ENCODE data around the gene ATR. TPM values are rescaled to one million over a fixed set of nuclear protein-coding genes. Genes with fewer than 3 reads are reported as not detected.

Gene ATR
- total and polyA plus RNA-seq, 9 of the 15 experiments (the other 6 are each of a cell fraction or from before 2014, with no cell fraction given) = 18.0 to 37.8 (median 23.2) TPM

DNA sequence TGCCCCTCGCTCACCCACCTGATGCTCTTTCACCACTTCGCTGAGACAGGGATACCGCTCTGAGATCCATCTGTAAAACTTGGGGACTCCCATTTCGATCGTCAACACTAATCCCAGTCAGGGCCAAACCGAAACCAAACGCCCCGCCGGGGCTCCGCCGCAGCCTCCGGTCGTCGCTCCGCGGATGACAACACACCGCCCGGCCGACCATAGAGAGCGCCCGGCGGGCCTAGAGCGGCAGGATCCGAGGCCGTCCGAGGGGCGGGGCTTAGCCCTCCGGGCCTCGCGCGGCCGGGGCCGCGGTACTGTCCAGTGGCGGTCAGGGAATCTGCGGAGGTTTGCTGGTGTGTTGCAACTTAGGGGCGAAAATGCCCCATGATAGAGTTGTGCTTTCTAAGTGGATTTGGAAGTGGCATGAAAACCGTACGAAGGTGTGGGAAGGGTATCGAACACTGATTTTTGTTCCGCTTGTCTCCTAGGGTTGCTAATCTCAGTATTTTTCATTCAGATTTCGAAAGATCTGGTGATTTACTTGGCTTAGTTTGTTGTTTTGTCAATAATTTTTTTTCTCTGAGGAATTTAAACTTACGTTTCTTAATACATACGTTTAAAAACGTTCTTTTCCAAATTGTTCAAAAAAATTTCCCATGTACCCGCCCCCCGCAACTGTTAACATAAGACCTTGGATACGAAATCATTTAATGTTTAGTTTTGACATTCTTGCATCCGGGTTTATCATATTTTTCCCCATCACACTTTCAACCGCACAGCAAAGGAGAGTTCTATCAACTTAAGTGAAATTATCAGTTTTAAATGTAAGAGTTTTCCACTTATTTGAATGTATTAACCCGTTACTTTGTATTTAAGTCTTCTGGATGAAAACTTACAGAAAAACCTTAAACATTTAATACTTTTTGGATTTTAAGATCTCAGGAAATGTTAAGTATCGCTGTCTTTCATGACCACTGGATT lies 130.4 kb downstream of the ATR start, which contains the start of gene XRN1 (continued):
- TF ChIP-seq KLF16 (IDR thresholded peaks at IDR 0.05) (no peak), ZNF780A (CRISPR knock-in tag; IDR thresholded peaks at IDR 0.05) (no peak), MBD1 (CRISPR knock-in tag; IDR thresholded peaks at IDR 0.05) (no peak), U2AF1 (optimal IDR thresholded peaks at IDR 0.05; ENCODE audit: low read depth, low read length) (peak; percentile 35), MAZ (CRISPR knock-in tag; conservative IDR thresholded peaks at IDR 0.05 in 1 of 2, IDR thresholded peaks at IDR 0.05 in 1 of 2) (peak; percentile 53 to 95; a peak in 2 of 4 replicates), NFE2L1 (tag; IDR thresholded peaks at IDR 0.05; ENCODE audit: borderline replicate concordance, low read depth) (no peak), TRIM25 (IDR thresholded peaks at IDR 0.05; ENCODE audit: borderline replicate concordance) (no peak), ZNF76 (CRISPR knock-in tag; IDR thresholded peaks at IDR 0.05; ENCODE audit: borderline replicate concordance) (no peak), ZNF12 (CRISPR knock-in tag; IDR thresholded peaks at IDR 0.05) (peak; percentile 68; the same call in 1 of the 2 replicates), ZSCAN32 (CRISPR knock-in tag; IDR thresholded peaks at IDR 0.05) (no peak)
- TF ChIP-seq, protein P1, sequence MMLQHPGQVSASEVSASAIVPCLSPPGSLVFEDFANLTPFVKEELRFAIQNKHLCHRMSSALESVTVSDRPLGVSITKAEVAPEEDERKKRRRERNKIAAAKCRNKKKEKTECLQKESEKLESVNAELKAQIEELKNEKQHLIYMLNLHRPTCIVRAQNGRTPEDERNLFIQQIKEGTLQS (IDR thresholded peaks at IDR 0.05) = 0 out of 2 replicates have a peak, but pooled peaks have one; percentile 12
- TF ChIP-seq, protein P1 (CRISPR knock-in tag; conservative IDR thresholded peaks at IDR 0.05) = no peak
- TF ChIP-seq, protein P2, sequence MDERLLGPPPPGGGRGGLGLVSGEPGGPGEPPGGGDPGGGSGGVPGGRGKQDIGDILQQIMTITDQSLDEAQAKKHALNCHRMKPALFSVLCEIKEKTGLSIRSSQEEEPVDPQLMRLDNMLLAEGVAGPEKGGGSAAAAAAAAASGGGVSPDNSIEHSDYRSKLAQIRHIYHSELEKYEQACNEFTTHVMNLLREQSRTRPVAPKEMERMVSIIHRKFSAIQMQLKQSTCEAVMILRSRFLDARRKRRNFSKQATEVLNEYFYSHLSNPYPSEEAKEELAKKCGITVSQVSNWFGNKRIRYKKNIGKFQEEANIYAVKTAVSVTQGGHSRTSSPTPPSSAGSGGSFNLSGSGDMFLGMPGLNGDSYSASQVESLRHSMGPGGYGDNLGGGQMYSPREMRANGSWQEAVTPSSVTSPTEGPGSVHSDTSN (CRISPR knock-in tag; IDR thresholded peaks at IDR 0.05; ENCODE audit: low read depth) = no peak
- TF ChIP-seq, protein P2 (tag; conservative IDR thresholded peaks at IDR 0.05; ENCODE audit: low read depth) = no peak
